ENCODE data around the gene ARHGEF4. TPM values are rescaled to one million over a fixed set of nuclear protein-coding genes. Genes with fewer than 3 reads are reported as not detected.
"Not testable (repeated sequence)": the region's sequence is repeated elsewhere in the genome, so short reads cannot be mapped to it uniquely, and the experiment has no call there.

ARHGEF4 gene
- total and polyA plus RNA-seq, 11 donors, result 0.30 to 5.5 (median 3.8) TPM

GRCh38 chr2:131064589-131065512 lies 228.1 kb downstream of the ARHGEF4 start:
- TF ChIP-seq POLR2A (IDR thresholded peaks at IDR 0.05), result no peak
- TF ChIP-seq CTCF (IDR thresholded peaks at IDR 0.05), result no peak
- WGBS, 4 donors, result 50 to 62% (median 54%) methylated on average over 14 of the region's 14 CpGs
- no peak for DNase-seq
- intact Hi-C loops (cut with DNase I), result no loop called here
- peaks cover 0 to 52% (median 22%) of the 10 kb centered on the region in 12 donors for H3K4me1 ChIP-seq
- no peaks in the 10 kb centered on the region for H3K27me3 ChIP-seq
- peak overlapping the region in 1 of 12 donors; percentile 18 for H3K27ac ChIP-seq
- peaks cover 0 to 79% (median 41%) of the 10 kb centered on the region in 9 donors for H3K36me3 ChIP-seq
- no peaks in the 10 kb centered on the region for H3K9me3 ChIP-seq
- H3K4me3 ChIP-seq, result no peak overlapping the region
- peak; percentile 33 to 56 (median 38) for ATAC-seq

GRCh38 chr2:131067465-131068125 lies 230.9 kb downstream of the ARHGEF4 start:
- Histone ChIP-seq H3K4me1 (peaks cover 0 to 36% (median 20%) of the 10 kb centered on the region in 12 donors), H3K36me3 (peaks cover 0 to 87% (median 54%) of the 10 kb centered on the region in 9 donors), H3K27ac (no peak overlapping the region), H3K27me3 (no peaks in the 10 kb centered on the region), H3K4me3 (no peak overlapping the region), H3K9me3 (no peaks in the 10 kb centered on the region)
- intact Hi-C loops (cut with DNase I), result no loop called here
- DNase-seq (no peak), ATAC-seq (no peak)
- TF ChIP-seq CTCF (IDR thresholded peaks at IDR 0.05) (no peak), POLR2A (IDR thresholded peaks at IDR 0.05) (no peak)
- 41 to 73% (median 58%) methylated on average over 2 of the region's 2 CpGs for WGBS, 4 donors

GRCh38 chr2:131068172-131068571 lies 231.5 kb downstream of the ARHGEF4 start:
- peaks cover 0 to 87% (median 52%) of the 10 kb centered on the region in 9 donors for H3K36me3 ChIP-seq
- 93 to 96% (median 96%) methylated on average over 6 of the region's 6 CpGs for WGBS, 4 donors

GRCh38 chr2:131075578-131075977 lies 238.9 kb downstream of the ARHGEF4 start:
- 90 to 98% (median 95%) methylated on average over 15 of the region's 15 CpGs for WGBS, 4 donors

More at GRCh38 chr2:131068172-131068571, 231.5 kb downstream of the ARHGEF4 start:
- intact Hi-C loops (cut with DNase I); H3K4me3 ChIP-seq; DNase-seq; H3K9me3 ChIP-seq; ATAC-seq; H3K27ac ChIP-seq; H3K27me3 ChIP-seq: not testable (repeated sequence)
- H3K4me1 ChIP-seq, result peaks cover 0 to 35% (median 20%) of the 10 kb centered on the region in 12 donors

GRCh38 chr2:131076707-131077106 lies 240.0 kb downstream of the ARHGEF4 start:
- DNase-seq, result no peak
- no peaks in the 10 kb centered on the region for H3K9me3 ChIP-seq
- intact Hi-C loops (cut with DNase I), result no loop called here
- no peak for TF ChIP-seq CTCF (IDR thresholded peaks at IDR 0.05)
- no peak for TF ChIP-seq POLR2A (IDR thresholded peaks at IDR 0.05)
- peaks cover 0 to 57% (median 30%) of the 10 kb centered on the region in 12 donors for H3K4me1 ChIP-seq
- no peaks in the 10 kb centered on the region for H3K27me3 ChIP-seq
- H3K36me3 ChIP-seq, result peaks cover 4 to 98% (median 86%) of the 10 kb centered on the region in 9 donors
- peak in 3 of 4 donors; percentile 7 to 19 (median 18) for ATAC-seq
- H3K4me3 ChIP-seq, result no peak overlapping the region
- WGBS, 4 donors, result 65 to 78% (median 73%) methylated on average over 5 of the region's 5 CpGs
- no peak overlapping the region for H3K27ac ChIP-seq

More at GRCh38 chr2:131075578-131075977, 238.9 kb downstream of the ARHGEF4 start:
- ATAC-seq; intact Hi-C loops (cut with DNase I); H3K27me3 ChIP-seq; H3K9me3 ChIP-seq; DNase-seq; H3K27ac ChIP-seq; H3K4me3 ChIP-seq: not testable (repeated sequence)
- peaks cover 4 to 98% (median 86%) of the 10 kb centered on the region in 9 donors for H3K36me3 ChIP-seq
- peaks cover 0 to 50% (median 27%) of the 10 kb centered on the region in 12 donors for H3K4me1 ChIP-seq

Measured in heart left ventricle (tissue), 16 donors.